HepG2 (cell line): Measurements from ENCODE around the gene CHM. TPM values are rescaled to one million over a fixed set of nuclear protein-coding genes. Genes with fewer than 3 reads are reported as not detected.
"Not testable (repeated sequence)": the region's sequence is repeated elsewhere in the genome, so short reads cannot be mapped to it uniquely, and the experiment has no call there.

Experiments used
- ATAC-seq: fragments of 200-7000 bp; cut with Tn5 transposase; 3 replicates; pipeline ENCODE4 v1.9.1; 2020; ENCODE audit warnings: mild to moderate bottlenecking, moderate library complexity
- BruUV-seq: library from RNA; stranded (reverse); fragments of 400-500 nt; replicated peaks from 2 replicates; lab custom pipeline; 2021; lab: Mats Ljungman, UMichigan
- CTCF ChIA-PET: fragments of 300-600 bp; formaldehyde crosslinking; extraction: SDS; loops from one replicate; lab custom pipeline; 2021; ENCODE audit warnings: low total read pairs, inconsistent platforms, low intra/inter-chr PET ratio; lab: Yijun Ruan, JAX
- POLR2A ChIA-PET: fragments of 350-600 bp; sonication (Branson Sonifier 250); formaldehyde crosslinking; loops from one replicate; lab custom pipeline; 2020; ENCODE audit warnings: antibody characterized with exemption, inconsistent platforms; lab: Yijun Ruan, JAX
- DNase-seq: peaks from one replicate; pipeline ENCODE4 v3.0.0-alpha.2; 2015; ENCODE audit warnings: low spot score
- FAIRE-seq: peaks from 3 replicates; lab custom pipeline; 2011; peaks lifted over from hg19 to GRCh38; lab: Jason Lieb, UNC
- H2AFZ ChIP-seq: one replicate; pipeline ENCODE4 v1.6.1; 2011; ENCODE audit warnings: low read length, inconsistent platforms
- H3K27ac ChIP-seq: fragments of 300-600 bp; 3 replicates; pipeline ENCODE4 v1.8.0; 2011; ENCODE audit warnings: mixed run types, mild to moderate bottlenecking, mixed read lengths, low read length, inconsistent platforms; ENCODE audit not compliant: insufficient read depth; ENCODE audit errors: extremely low read length
- H3K27me3 ChIP-seq, 2 experiments: fragments of 200-600 bp in 1 of 2; 2 replicates in 1 of 2; 3 replicates in 1 of 2; pipeline versions ENCODE4 v1.6.0 to v1.8.0; 2011; ENCODE audit warnings: low read length in 2 of 2, mild to moderate bottlenecking in 2 of 2, moderate library complexity in 2 of 2, inconsistent platforms in 1 of 2; ENCODE audit not compliant: insufficient read depth in 2 of 2, control insufficient read depth in 1 of 2
- H3K36me3 ChIP-seq, 2 experiments: fragments of 200-600 bp in 1 of 2; replicated peaks in 1 of 2; 2 replicates in 1 of 2; 3 replicates in 1 of 2; pipeline versions ENCODE4 v1.5.1 to v1.8.0; 2011; ENCODE audit warnings: low read length in 2 of 2, inconsistent platforms in 1 of 2; ENCODE audit not compliant: insufficient read depth in 2 of 2, control insufficient read depth in 1 of 2
- H3K4me1 ChIP-seq: 2 replicates; pipeline ENCODE4 v1.5.1; 2012; ENCODE audit warnings: low read length, inconsistent platforms; ENCODE audit not compliant: insufficient read depth
- H3K4me2 ChIP-seq: 2 replicates; pipeline ENCODE4 v1.6.0; 2011; ENCODE audit warnings: low read depth, low read length, inconsistent platforms
- H3K4me3 ChIP-seq, 3 experiments: fragments of 200-600 bp in 1 of 3; sonication (generic), shearing (Covaris generic) in 1 of 3; replicated peaks in 1 of 3; 2 replicates each; pipeline ENCODE4 v1.5.1; 2011 to 2016; ENCODE audit warnings: low read length in 3 of 3, inconsistent platforms in 2 of 3, low read depth in 2 of 3, mild to moderate bottlenecking in 2 of 3, control low read depth in 1 of 3, mixed read lengths in 1 of 3; ENCODE audit not compliant: insufficient read depth in 1 of 3
- H3K79me2 ChIP-seq: one replicate; pipeline ENCODE4 v1.6.1; 2011; ENCODE audit warnings: low read length, inconsistent platforms; ENCODE audit not compliant: insufficient read depth
- H3K9ac ChIP-seq: 2 replicates; pipeline ENCODE4 v1.6.0; 2011; ENCODE audit warnings: mild to moderate bottlenecking, low read depth, low read length, inconsistent platforms; ENCODE audit not compliant: insufficient read depth
- H3K9me3 ChIP-seq: 2 replicates; pipeline ENCODE4 v1.5.1; 2012; ENCODE audit warnings: mild to moderate bottlenecking, low read length
- H4K20me1 ChIP-seq: 2 replicates; pipeline ENCODE4 v1.6.0; 2011; ENCODE audit warnings: inconsistent platforms, mild to moderate bottlenecking, low read length, moderate library complexity; ENCODE audit not compliant: insufficient read depth
- CSRNP1 ChIP-seq: sonication (generic); formaldehyde crosslinking; IDR thresholded peaks from 2 replicates; pipeline ENCODE4 v1.8.1; 2023; ENCODE audit warnings: mild to moderate bottlenecking, missing genetic modification reagents
- DNMT1 ChIP-seq: sonication (generic); formaldehyde crosslinking; IDR thresholded peaks from 2 replicates; pipeline ENCODE4 v1.5.1; 2020; ENCODE audit warnings: mild to moderate bottlenecking, missing genetic modification reagents
- ISL2 ChIP-seq: sonication (generic); formaldehyde crosslinking; IDR thresholded peaks from 2 replicates; pipeline ENCODE4 v1.5.0; 2020; ENCODE audit warnings: missing genetic modification reagents
- KLF16 ChIP-seq, 2 experiments: sonication (generic) in 1 of 2; formaldehyde crosslinking in 1 of 2; IDR thresholded peaks; 2 replicates each; pipeline versions ENCODE4 v1.6.1 to v1.8.0; 2016 to 2023; ENCODE audit warnings: missing genetic modification reagents in 2 of 2, missing compliant biosample characterization in 1 of 2
- RBAK ChIP-seq: sonication (generic); formaldehyde crosslinking; IDR thresholded peaks from 2 replicates; pipeline ENCODE4 v1.5.1; 2020; ENCODE audit warnings: mild to moderate bottlenecking, missing genetic modification reagents
- ZNF138 ChIP-seq: sonication (generic); formaldehyde crosslinking; IDR thresholded peaks from 2 replicates; pipeline ENCODE4 v1.5.0; 2020; ENCODE audit warnings: mild to moderate bottlenecking, low read depth, missing genetic modification reagents
- ZNF276 ChIP-seq: sonication (generic); formaldehyde crosslinking; IDR thresholded peaks from 2 replicates; pipeline ENCODE4 v1.4.0; 2020; ENCODE audit warnings: mild to moderate bottlenecking, low read depth, missing genetic modification reagents
- ZNF343 ChIP-seq: sonication (generic); formaldehyde crosslinking; IDR thresholded peaks from 2 replicates; pipeline ENCODE4 v1.4.0; 2020; ENCODE audit warnings: mild to moderate bottlenecking, missing genetic modification reagents
- ZNF430 ChIP-seq: sonication (generic); formaldehyde crosslinking; IDR thresholded peaks from 2 replicates; pipeline ENCODE4 v1.9.0; 2021; ENCODE audit warnings: mild to moderate bottlenecking, missing genetic modification reagents
- ZNF7 ChIP-seq: IDR thresholded peaks from 2 replicates; pipeline ENCODE4 v1.6.1; 2016; ENCODE audit warnings: missing biosample characterization, missing genetic modification reagents
- WGBS: methylation state at CpG from one replicate; pipeline ENCODE4 v1.1.6; 2017; ENCODE audit warnings: low lambda C conversion rate; 5-methylcytosine and 5-hydroxymethylcytosine counted together
- in situ Hi-C: cut with HindIII; loops from 2 replicates; pipeline ENCODE4 v1.10.0; 2017; ENCODE audit warnings: low pct_unique_long_range_greater_than_20kb; ENCODE audit not compliant: extremely low pct_ligation_motif_present
- intact Hi-C: fragments of 100-400 bp; cut with micrococcal nuclease; formaldehyde crosslinking; loops from one replicate; pipeline ENCODE4 v1.10.0; 2022; ENCODE audit not compliant: unreplicated experiment
- polyA plus RNA-seq, 8 experiments: library from polyadenylated mRNA; depleted of rRNA in 3 of 8; stranded (reverse) in 7 of 8; unstranded in 1 of 8; fragments of >200 nt; fragmentation: Illumina TruSeq in 4 of 8; extraction: Trizol in 4 of 8; gene quantifications; 2 replicates each; pipeline versions ENCODE4 v1.2.1 to v1.2.3, GENCODE V29; 2011 to 2016; ENCODE audit warnings: low read depth in 4 of 8, missing spikeins in 1 of 8, mixed read lengths in 1 of 8; ENCODE audit not compliant: insufficient read depth in 1 of 8
- total RNA-seq, 5 experiments: library from RNA; depleted of rRNA; stranded (reverse); fragments of >200 nt; fragmentation: Illumina TruSeq; extraction: Trizol; gene quantifications; 2 replicates each; pipeline ENCODE4 v1.2.3, GENCODE V29; 2016; ENCODE audit warnings: low read depth in 1 of 5

CHM gene
- total and polyA plus RNA-seq, 2 of the 13 experiments (the other 11 are each of a cell fraction or from before 2014, with no cell fraction given) = 15.1 to 15.5 TPM

GRCh38 chrX:85941275-85941674, 106.1 kb downstream of the CHM start:
- ATAC-seq (no peak), DNase-seq (no peak), FAIRE-seq (no peak)
- H3K36me3 ChIP-seq = peaks cover 0 to 2% of the 10 kb centered on the region in 2 experiments; a peak in 1 of 5 replicates
- no peak overlapping the region for H3K4me2 ChIP-seq
- H3K79me2 ChIP-seq = no peaks in the 10 kb centered on the region
- no peak overlapping the region for H3K27ac ChIP-seq
- no peaks in the 10 kb centered on the region for H3K27me3 ChIP-seq
- in situ Hi-C loops (no loop called here), intact Hi-C loops (no loop called here)
- H3K9ac ChIP-seq = no peak overlapping the region
- H3K9me3 ChIP-seq = no peaks in the 10 kb centered on the region
- BruUV-seq = no TSS peak
- no peak overlapping the region for H2AFZ ChIP-seq
- no peak overlapping the region for H3K4me3 ChIP-seq
- 100% methylated on average over 1 of the region's 1 CpG for WGBS
- H3K4me1 ChIP-seq = no peaks in the 10 kb centered on the region
- POLR2A ChIA-PET = no interaction called here
- TF ChIP-seq ZNF7 (CRISPR knock-in tag) (no peak), RBAK (no peak), KLF16 (CRISPR knock-in tag; IDR thresholded peaks at IDR 0.05) (no peak), ISL2 (CRISPR knock-in tag) (no peak), ZNF343 (CRISPR knock-in tag) (no peak), CSRNP1 (CRISPR knock-in tag) (no peak), ZNF276 (CRISPR knock-in tag) (no peak), DNMT1 (CRISPR knock-in tag) (no peak), ZNF430 (CRISPR knock-in tag) (no peak), ZNF138 (CRISPR knock-in tag) (no peak)
- no peaks in the 10 kb centered on the region for H4K20me1 ChIP-seq
- CTCF ChIA-PET = no interaction called here

GRCh38 chrX:85939942-85940341, 107.4 kb downstream of the CHM start:
- ATAC-seq, FAIRE-seq: not testable (repeated sequence)

GRCh38 chrX:85934399-85934798, 113.0 kb downstream of the CHM start:
- CTCF ChIA-PET, DNase-seq, in situ Hi-C loops, H3K27me3 ChIP-seq, H3K9me3 ChIP-seq, H3K9ac ChIP-seq, H3K4me3 ChIP-seq, H3K36me3 ChIP-seq, H3K79me2 ChIP-seq, FAIRE-seq, ATAC-seq, POLR2A ChIA-PET, H4K20me1 ChIP-seq, H3K27ac ChIP-seq, intact Hi-C loops, H2AFZ ChIP-seq, H3K4me2 ChIP-seq, BruUV-seq, H3K4me1 ChIP-seq: not testable (repeated sequence)
- WGBS = 96% methylated on average over 2 of the region's 2 CpGs

More at GRCh38 chrX:85939942-85940341, 107.4 kb downstream of the CHM start:
- H3K9ac ChIP-seq, POLR2A ChIA-PET, H3K4me1 ChIP-seq, H3K4me2 ChIP-seq, H3K9me3 ChIP-seq, in situ Hi-C loops, H3K79me2 ChIP-seq, H2AFZ ChIP-seq, H3K4me3 ChIP-seq, BruUV-seq, DNase-seq, H3K36me3 ChIP-seq, H3K27ac ChIP-seq, intact Hi-C loops, H3K27me3 ChIP-seq, H4K20me1 ChIP-seq, CTCF ChIA-PET: not testable (repeated sequence)
- 96% methylated on average over 3 of the region's 3 CpGs for WGBS
